ENCODE data around the gene SPOCK2.

The SPOCK2 gene

DNA sequence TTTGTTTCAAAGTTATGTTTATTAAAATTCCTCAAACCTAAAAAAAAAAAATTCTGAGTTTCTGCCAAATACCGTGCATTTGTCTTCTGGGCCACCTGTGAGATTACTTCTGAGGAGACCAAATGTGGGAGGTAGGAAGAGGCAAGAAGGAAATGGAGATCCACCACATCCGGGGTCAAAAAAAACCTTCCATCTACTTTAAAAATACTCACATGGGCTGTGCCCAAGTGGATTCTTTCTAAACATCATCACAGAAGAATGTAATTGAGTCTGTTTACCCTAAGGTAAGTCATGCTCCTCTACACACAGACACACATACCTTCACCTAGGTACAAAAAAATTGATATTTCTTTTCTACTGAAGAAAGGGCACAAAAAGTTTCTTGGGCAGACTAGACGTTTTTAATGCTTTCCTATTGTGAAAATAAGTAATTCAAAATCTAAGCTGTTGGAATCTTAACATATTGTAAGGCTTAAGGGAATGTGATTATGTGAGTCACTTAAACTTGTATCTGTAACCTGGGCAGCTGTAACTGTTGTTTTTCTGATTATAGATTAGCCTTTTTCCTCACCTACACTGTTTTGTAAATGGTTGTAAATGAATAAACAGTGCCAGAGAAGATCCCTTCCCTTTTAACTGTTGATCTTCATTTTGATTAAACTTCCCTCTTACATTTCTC lies 19.1 kb upstream of the SPOCK2 start:
- no peak for DNase-seq

GRCh38 chr10:72106896-72107295 lies 18.5 kb upstream of the SPOCK2 start:
- DNase-seq = no peak

- no peak for DNase-seq
Observed at GRCh38 chr10:72106154-72106849, 18.0 kb upstream of the SPOCK2 start.

DNA sequence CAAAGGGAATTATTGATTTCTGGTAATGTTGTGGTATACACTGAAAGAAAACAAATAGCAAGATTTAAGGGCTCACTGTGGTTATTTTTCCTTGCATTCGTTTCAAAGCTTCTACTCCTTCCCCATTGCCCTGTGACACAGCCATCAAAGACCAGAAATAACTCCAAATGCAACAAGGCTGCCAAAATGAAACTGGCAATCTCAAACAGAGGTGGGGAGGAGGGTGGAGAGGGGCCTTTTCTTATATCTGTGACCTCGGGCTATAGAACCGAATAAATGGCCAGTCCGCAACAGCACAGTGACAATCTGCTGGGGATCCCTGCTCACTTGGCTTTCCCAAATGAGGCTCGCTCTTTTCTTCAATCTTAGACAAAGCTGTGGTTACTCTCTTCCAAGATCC lies 17.4 kb upstream of the SPOCK2 start:
- no peak for DNase-seq

- DNase-seq = no peak
Observed at GRCh38 chr10:72105098-72105475, 16.7 kb upstream of the SPOCK2 start.

GRCh38 chr10:72104472-72105097 lies 16.2 kb upstream of the SPOCK2 start:
- DNase-seq = no peak

DNA sequence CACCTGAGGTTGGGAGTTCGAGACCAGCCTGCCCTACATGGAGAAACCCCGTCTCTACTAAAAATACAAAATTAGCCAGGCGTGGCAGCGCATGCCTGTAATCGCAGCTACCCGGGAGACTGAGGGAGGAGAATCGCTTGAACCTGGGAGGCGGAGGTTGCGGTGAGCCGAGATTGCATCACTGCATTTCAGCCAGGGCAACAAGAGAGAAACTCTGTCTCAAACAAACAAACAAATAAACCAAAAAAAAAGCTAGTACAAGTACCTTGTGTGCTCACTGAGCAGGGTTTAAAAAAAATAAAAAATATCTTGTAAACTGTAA lies 11.2 kb upstream of the SPOCK2 start:
- DNase-seq = no peak

DNA sequence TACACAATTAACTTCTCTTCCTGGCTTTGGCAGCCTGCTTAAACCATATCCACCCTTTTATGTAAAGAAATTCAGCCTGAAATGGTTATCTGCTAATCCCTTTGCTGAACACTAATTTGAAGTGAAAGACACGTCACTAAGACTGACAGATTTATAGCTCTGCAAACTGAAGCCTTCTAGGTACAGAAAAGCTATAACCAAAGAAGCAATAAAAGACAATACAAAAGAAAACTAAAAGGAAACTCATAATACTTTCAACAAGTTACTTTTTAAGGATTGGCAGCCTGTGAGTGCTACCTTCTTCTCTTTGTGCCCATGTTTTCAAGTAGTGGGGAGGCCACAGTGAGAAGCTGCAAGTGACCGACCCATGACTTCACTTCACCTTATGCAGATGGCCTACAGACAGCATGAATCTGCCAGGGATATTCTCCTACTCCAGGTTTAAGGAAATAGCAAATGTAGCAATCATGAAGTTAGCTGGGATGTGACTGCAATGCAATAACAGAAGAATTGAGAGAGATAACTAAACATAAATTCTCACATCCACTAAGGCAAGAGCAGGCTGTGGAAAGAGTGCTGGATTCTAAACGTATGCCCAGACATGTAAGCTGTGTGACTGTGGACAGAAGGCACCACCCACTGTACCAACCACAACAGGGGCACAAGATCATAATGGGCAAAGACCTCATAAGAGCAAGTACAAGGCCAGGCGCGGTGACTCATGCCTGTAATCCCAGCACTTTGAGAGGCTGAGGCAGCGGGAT lies 10.7 kb upstream of the SPOCK2 start:
- DNase-seq = no peak

GRCh38 chr10:72098301-72098835 lies 10.0 kb upstream of the SPOCK2 start:
- DNase-seq = no peak

GRCh38 chr10:72097448-72098300 lies 9.3 kb upstream of the SPOCK2 start:
- peak; percentile 70 for DNase-seq

- no peak for DNase-seq
Observed at GRCh38 chr10:72096115-72097000, 8.0 kb upstream of the SPOCK2 start.

DNA sequence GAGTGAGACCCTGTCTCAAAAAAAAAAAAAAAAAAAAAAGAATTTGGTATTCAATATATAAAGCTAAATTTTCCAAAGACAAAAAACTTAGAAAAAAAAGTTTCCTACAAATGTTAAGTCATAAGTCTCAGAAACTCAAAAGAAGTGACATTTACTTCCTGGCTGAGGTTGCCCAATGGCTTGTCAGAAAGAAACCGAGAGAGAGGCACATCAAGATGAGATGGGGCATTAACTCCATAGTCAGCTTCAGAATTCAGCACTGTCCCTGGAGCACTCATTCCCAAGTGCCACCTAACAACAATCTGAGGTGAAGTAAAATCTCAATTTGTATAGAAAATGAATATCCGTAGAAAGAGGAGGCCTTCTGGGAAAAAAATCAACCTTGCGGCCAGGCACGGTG lies 6.8 kb upstream of the SPOCK2 start:
- DNase-seq = no peak

DNA sequence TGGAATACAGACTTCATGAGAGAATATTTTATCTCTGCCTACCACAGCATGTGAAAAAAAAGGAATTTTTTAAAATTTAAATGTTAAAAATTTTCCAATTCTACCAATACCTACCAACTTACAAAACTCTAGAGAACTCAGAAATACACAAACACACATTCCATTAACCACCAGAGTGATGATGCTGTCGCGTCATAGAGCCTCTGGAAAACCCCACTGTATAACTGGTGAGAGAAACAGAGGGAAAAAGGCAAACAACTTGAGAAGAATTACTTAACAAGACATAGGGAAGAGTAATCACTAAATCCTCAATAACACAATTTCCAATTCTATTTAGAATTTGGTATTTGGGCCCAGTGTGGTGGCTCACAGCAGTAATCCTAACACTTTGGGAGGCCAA lies 6.2 kb upstream of the SPOCK2 start:
- DNase-seq = no peak

- no peak for DNase-seq
Observed at GRCh38 chr10:72093450-72093849, 5.1 kb upstream of the SPOCK2 start.

DNA sequence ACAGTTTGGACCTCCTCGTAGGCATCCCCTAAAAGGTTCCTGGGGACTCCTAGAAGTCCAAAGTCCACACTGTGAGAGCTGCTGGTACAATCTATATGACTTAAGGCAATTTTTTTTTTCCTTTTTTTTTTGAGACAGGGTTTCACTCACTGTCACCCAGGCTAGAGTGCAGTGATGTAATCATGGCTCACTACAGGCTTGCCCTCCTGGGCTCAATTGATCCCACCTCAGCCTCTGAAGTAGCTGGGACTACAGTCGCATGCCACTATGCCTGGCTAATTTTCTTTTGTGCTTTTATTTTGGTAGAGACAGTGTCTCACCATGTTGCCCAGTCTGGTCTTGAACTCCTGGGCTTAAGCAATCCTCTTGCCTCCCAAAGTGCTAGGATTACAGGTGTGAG lies 4.6 kb upstream of the SPOCK2 start:
- no peak for DNase-seq

DNA sequence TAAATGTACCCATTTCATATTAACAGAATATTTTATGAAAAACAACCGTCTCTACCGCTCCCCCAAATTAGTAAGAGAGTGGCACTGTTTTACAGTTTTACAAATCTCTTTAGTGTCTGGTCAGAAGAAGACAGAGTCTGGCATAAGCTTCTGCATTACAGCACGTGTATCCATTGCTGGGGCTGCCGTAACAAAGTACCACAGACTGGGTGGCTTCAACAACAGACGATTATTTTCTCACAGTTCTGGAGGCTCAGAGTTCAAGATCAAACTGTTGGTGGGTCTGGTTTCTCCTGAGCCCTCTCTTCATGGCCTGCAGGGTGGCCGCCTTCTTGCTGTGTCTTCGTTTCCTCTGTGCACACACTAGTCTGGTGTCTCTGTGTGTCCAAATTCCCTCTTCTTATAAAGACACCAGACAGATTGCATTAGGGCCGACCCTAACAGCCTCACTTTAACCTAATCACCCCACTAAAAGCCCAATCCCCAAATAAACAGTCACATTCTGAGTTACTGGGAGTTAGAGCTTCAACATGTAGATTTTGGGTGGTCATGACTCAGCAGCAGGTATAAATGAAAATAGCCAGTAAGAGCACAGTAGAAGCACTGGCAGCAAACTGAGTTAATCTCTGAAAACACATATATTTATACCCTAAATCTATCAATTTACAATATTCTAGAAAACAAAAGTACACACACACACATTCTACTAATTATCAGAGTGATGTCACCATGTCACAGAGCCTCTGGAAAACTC lies 4.0 kb upstream of the SPOCK2 start:
- DNase-seq = no peak

DNA sequence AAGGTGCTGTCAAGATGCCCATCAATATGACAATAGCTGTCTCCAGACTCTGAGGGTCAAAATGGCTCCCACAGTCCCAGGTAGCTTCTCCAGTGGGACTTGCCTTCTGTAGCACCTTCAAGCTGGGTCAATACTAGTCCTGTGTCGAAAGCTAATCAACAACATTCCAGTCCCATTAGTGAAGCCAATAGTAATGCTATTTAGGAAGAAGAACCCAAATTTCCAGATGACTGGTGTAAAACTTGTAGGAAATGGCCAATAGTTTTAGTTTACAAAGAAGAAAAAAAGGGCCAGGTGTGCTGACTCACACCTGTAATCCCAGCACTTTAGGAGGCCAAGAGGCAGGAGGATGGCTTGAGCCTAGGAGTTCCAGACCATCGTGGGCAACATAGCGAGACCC lies 2.0 kb upstream of the SPOCK2 start:
- no peak for DNase-seq

DNA sequence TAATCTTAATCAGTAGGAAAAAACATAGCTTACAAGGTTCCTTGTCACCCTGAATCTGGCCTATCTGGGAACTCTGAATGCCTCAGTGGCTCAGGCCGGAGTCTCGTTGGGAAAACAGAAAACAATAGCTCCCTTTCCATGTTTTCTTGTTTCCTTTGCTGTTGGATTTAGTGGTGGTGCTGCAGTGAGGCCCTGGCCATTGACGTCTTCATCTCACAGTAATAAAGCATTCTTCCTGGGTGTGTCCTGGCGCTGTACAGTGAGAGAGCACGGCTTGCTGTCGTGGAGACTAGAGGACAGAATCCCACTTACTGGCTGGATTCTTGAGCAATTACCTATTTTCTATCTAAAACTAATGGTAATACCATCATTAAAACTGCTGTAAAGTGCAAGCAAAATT lies 1.3 kb upstream of the SPOCK2 start:
- no peak for DNase-seq

GRCh38 chr10:72088889-72089575 lies 681 bp upstream of the SPOCK2 start:
- no peak for DNase-seq

GRCh38 chr10:72087392-72087968 lies 871 bp downstream of the SPOCK2 start:
- DNase-seq = no peak

Data from T1000 (cell line).